Spleen (tissue), 11 donors: ENCODE data around the gene TAF7. TPM values are rescaled to one million over a fixed set of nuclear protein-coding genes. Genes with fewer than 3 reads are reported as not detected.
A peak's percentile ranks its signal among the peaks of the same experiment; 100 is the strongest.

ENCODE experiments used
- DNase-seq: peaks from one replicate; pipeline ENCODE4 v3.0.0-alpha.2; 2020
- H3K27ac ChIP-seq, 8 donors: fragments of 200-600 bp; sonication (generic) in 7 of 8; 1 replicate in 4 of 8; 2 replicates in 4 of 8; pipeline versions ENCODE4 v1.5.0 to v1.8.0; 2016 to 2021; ENCODE audit warnings: inconsistent platforms in 4 of 8, mild to moderate bottlenecking in 4 of 8, moderate library complexity in 1 of 8
- H3K27me3 ChIP-seq, 7 donors: fragments of 200-600 bp; sonication (generic) in 6 of 7; replicated peaks in 1 of 7; 1 replicate in 4 of 7; 2 replicates in 3 of 7; pipeline versions ENCODE4 v1.5.0 to v1.8.0; 2016 to 2021; ENCODE audit warnings: inconsistent platforms in 3 of 7, mild to moderate bottlenecking in 1 of 7
- H3K36me3 ChIP-seq, 6 donors: fragments of 200-600 bp; sonication (generic) in 5 of 6; 1 replicate in 4 of 6; 2 replicates in 2 of 6; pipeline versions ENCODE4 v1.5.0 to v1.8.0; 2016 to 2021; ENCODE audit warnings: inconsistent platforms in 2 of 6
- H3K4me1 ChIP-seq, 6 donors: fragments of 200-600 bp; sonication (generic) in 5 of 6; 1 replicate in 3 of 6; 2 replicates in 3 of 6; pipeline versions ENCODE4 v1.5.0 to v1.8.0; 2016 to 2021; ENCODE audit warnings: inconsistent platforms in 3 of 6
- H3K4me3 ChIP-seq, 8 donors: fragments of 200-600 bp; sonication (generic) in 7 of 8; 1 replicate in 4 of 8; 2 replicates in 4 of 8; pipeline versions ENCODE4 v1.5.0 to v1.8.0; 2016 to 2021; ENCODE audit warnings: inconsistent platforms in 4 of 8, mild to moderate bottlenecking in 4 of 8, moderate library complexity in 2 of 8
- H3K9me3 ChIP-seq, 8 donors: fragments of 200-600 bp; sonication (generic) in 7 of 8; 1 replicate in 4 of 8; 2 replicates in 4 of 8; pipeline versions ENCODE4 v1.5.0 to v1.8.0; 2016 to 2021; ENCODE audit warnings: inconsistent platforms in 4 of 8
- CTCF ChIP-seq, 11 experiments: fragments of 200-600 bp in 7 of 11; fragments of 450-650 bp in 4 of 11; sonication (generic) in 4 of 11; IDR thresholded peaks in 8 of 11; conservative IDR thresholded peaks in 3 of 11; 1 replicate in 7 of 11; 2 replicates in 4 of 11; pipeline versions ENCODE4 v1.4.0 to v1.8.0; 2016 to 2021; ENCODE audit warnings: antibody characterized with exemption in 11 of 11, inconsistent platforms in 4 of 11, mild to moderate bottlenecking in 1 of 11
- POLR2A ChIP-seq, 3 donors: fragments of 450-650 bp; IDR thresholded peaks; one replicate each; pipeline ENCODE4 v1.5.1; 2017; ENCODE audit warnings: antibody characterized with exemption in 3 of 3, mild to moderate bottlenecking in 1 of 3
- POLR2AphosphoS5 ChIP-seq, 3 donors: sonication (generic); formaldehyde crosslinking; IDR thresholded peaks; one replicate each; pipeline ENCODE4 v1.5.1; 2017; ENCODE audit warnings: antibody characterized with exemption in 3 of 3
- WGBS, 5 donors: extraction: QIAGEN DNeasy Blood & Tissue Kit in 3 of 5; methylation state at CpG; one replicate each; pipeline versions ENCODE4 v1.1.5 to v1.1.7; 2013 to 2018; 5-methylcytosine and 5-hydroxymethylcytosine counted together
- intact Hi-C: fragments of 100-400 bp; cut with DNase I; formaldehyde crosslinking; loops from one replicate; pipeline ENCODE4 v1.15.0; 2023; ENCODE audit warnings: low total_unique reads
- polyA plus RNA-seq, 3 donors: library from polyadenylated mRNA; stranded (reverse); fragments of 200-250 nt; gene quantifications; one replicate each; pipeline ENCODE4 v1.2.1, GENCODE V29; 2013
- total RNA-seq, 7 donors: library from RNA; depleted of rRNA in 3 of 7; stranded (reverse); fragments of >200 nt in 3 of 7; fragmentation: NEBNext Ultra II Directional in 4 of 7; extraction: Animal tissue kit (Norgen Biotek cat#: 25700) in 4 of 7; gene quantifications; one replicate each; pipeline versions ENCODE4 v1.1.0 to v1.2.1, GENCODE V29; 2016 to 2021
- donor health status: healthy with polysubstance abuse.
- donor health status: DM: no; HTN: no; CAD: no; lungs with moderate emphysema.
- donor health status: DM: no; HTN: no; CAD: no.
- donor health status: Bipolar disorder and iron deficiency.
- donor health status: healthy.
- donor health status: DM: no; HTN: no; CAD: no.
- donor health status: DM: yes; HTN: yes; CAD: no.

TAF7 gene
- total and polyA plus RNA-seq, 10 donors, result 67.6 to 112 (median 78.9) TPM

GRCh38 chr5:141313711-141314110 lies 6.9 kb downstream of the TAF7 start:
- DNase-seq, result no peak
- H3K27me3 ChIP-seq, result no peaks in the 10 kb centered on the region
- intact Hi-C loops, result no loop called here
- no peak overlapping the region for H3K27ac ChIP-seq
- peaks cover 0 to 2% (median 0%) of the 10 kb centered on the region in 6 donors for H3K4me1 ChIP-seq
- H3K9me3 ChIP-seq, result peaks cover 48 to 100% (median 100%) of the 10 kb centered on the region in 8 donors
- H3K36me3 ChIP-seq, result peaks cover 5 to 89% (median 28%) of the 10 kb centered on the region in 6 donors
- no peak overlapping the region for H3K4me3 ChIP-seq
- TF ChIP-seq POLR2AphosphoS5 (IDR thresholded peaks at IDR 0.05) (no peak), CTCF (IDR thresholded peaks at IDR 0.05 in 8 of 11, conservative IDR thresholded peaks at IDR 0.05 in 3 of 11) (no peak), POLR2A (IDR thresholded peaks at IDR 0.05) (no peak)

DNA sequence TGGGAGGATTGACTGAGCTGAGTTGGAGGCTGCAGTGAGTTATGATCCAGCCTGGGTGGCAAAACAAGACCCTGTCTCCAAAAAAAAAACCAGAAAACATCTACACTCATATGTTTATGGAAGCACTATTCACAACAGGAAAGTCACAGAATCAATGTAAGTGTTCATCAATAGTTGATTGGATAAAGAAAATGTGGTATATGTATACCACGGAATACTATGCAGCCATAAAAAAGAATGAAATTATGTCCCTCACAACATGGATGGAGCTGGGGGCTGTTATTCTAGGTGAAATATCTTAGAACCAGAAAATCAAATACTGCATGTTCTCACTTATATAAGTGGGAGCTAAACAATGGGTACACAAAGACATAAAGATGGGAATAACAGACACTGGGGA lies 14.0 kb downstream of the TAF7 start:
- no peak overlapping the region for H3K4me3 ChIP-seq
- H3K4me1 ChIP-seq, result no peaks in the 10 kb centered on the region
- H3K27me3 ChIP-seq, result no peaks in the 10 kb centered on the region
- 91 to 100% (median 100%) methylated on average over 1 of the region's 1 CpG for WGBS, 5 donors
- peaks cover 0 to 62% (median 2%) of the 10 kb centered on the region in 6 donors for H3K36me3 ChIP-seq
- intact Hi-C loops, result no loop called here
- no peak for DNase-seq
- no peak for TF ChIP-seq POLR2AphosphoS5 (IDR thresholded peaks at IDR 0.05)
- TF ChIP-seq CTCF (IDR thresholded peaks at IDR 0.05 in 8 of 11, conservative IDR thresholded peaks at IDR 0.05 in 3 of 11), result no peak
- no peak for TF ChIP-seq POLR2A (IDR thresholded peaks at IDR 0.05)
- no peak overlapping the region for H3K27ac ChIP-seq
- H3K9me3 ChIP-seq, result peaks cover 29 to 100% (median 100%) of the 10 kb centered on the region in 8 donors

DNA sequence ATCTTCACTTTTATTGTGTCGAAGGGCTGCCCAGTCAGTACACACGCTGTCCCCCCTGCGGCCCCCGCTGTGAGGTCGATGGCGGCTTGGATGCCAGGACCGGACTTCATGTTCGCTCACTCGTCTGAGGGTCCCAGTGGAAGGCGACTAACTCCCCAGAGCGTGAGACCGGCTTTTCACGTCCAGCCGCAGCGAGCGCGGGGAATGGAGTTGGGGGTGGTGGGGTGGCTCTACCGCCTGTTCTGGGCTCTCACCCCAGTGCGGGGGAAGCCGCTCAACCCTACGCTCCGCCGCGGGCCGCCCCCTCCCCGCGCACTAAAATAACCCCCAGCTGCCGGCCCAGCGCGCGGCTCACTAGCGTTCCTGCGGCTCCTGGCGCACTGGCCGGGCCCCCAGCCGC lies 16.8 kb downstream of the TAF7 start, which contains the start of gene SLC25A2:
SLC25A2 (minus strand) TSS at position 294 of the 400 bp plus-strand sequence; CDS start at position 110, 184 bp downstream.
- intact Hi-C loops, result no loop called here
- TF ChIP-seq CTCF (IDR thresholded peaks at IDR 0.05 in 8 of 11, conservative IDR thresholded peaks at IDR 0.05 in 3 of 11), result no peak
- no peak for TF ChIP-seq POLR2A (IDR thresholded peaks at IDR 0.05)
- no peak for TF ChIP-seq POLR2AphosphoS5 (IDR thresholded peaks at IDR 0.05)
- no peak for DNase-seq
- H3K27me3 ChIP-seq, result no peaks in the 10 kb centered on the region
- no peak within 1 kb of the TSS for H3K27ac ChIP-seq
- peak within 1 kb of the TSS in 1 of 8 donors; percentile 15 for H3K4me3 ChIP-seq
- H3K9me3 ChIP-seq, result peaks cover 32 to 100% (median 100%) of the 10 kb centered on the region in 8 donors
- 55 to 78% (median 64%) methylated on average over 28 to 36 of the region's 36 CpGs for WGBS, 5 donors
- peaks cover 0 to 65% (median 0%) of the 10 kb centered on the region in 6 donors for H3K36me3 ChIP-seq
- no peaks in the 10 kb centered on the region for H3K4me1 ChIP-seq

- Histone ChIP-seq H3K27me3 (no peaks in the 10 kb centered on the region), H3K27ac (no peak overlapping the region), H3K4me1 (no peaks in the 10 kb centered on the region), H3K36me3 (peaks cover 0 to 76% (median 14%) of the 10 kb centered on the region in 6 donors), H3K4me3 (no peak overlapping the region), H3K9me3 (peaks cover 19 to 100% (median 100%) of the 10 kb centered on the region in 8 donors)
- no peak for DNase-seq
- intact Hi-C loops, result no loop called here
- 80 to 93% (median 89%) methylated on average over 4 of the region's 4 CpGs for WGBS, 5 donors
- TF ChIP-seq POLR2AphosphoS5 (IDR thresholded peaks at IDR 0.05) (no peak), CTCF (IDR thresholded peaks at IDR 0.05 in 8 of 11, conservative IDR thresholded peaks at IDR 0.05 in 3 of 11) (no peak), POLR2A (IDR thresholded peaks at IDR 0.05) (no peak)
Measured at GRCh38 chr5:141298376-141298775, 22.2 kb downstream of the TAF7 start.
